ENCODE measurements around the gene HIGD1C. TPM values are rescaled to one million over a fixed set of nuclear protein-coding genes. Genes with fewer than 3 reads are reported as not detected.

Gene HIGD1C
- total and polyA plus RNA-seq, 2 of the 8 experiments (the other 6 are each of a cell fraction or from before 2014, with no cell fraction given) = not detected

Small RNAs within 50 kb of the gene (small RNA-seq; reads per million reads assigned to genes)
- gene AC008121.1 (ENCODE audit: insufficient read depth) = not detected
- gene RF00019 (ENCODE audit: insufficient read depth) = not detected
- not detected for gene RNU6-87P (ENCODE audit: insufficient read depth)

Other genes with a start within 250 kb of the HIGD1C start
- gene ATF1, start 188.4 kb upstream of the HIGD1C start, total RNA-seq (2021; fragmentation: NEBNext Ultra II Directional; extraction: Animal tissue kit (Norgen Biotek cat#: 25700)) = 41.6 and 41.8 TPM in 2 replicates
- gene ATF1, start 188.4 kb upstream of the HIGD1C start, polyA plus RNA-seq (2011; rRNA removed) = 16.7 and 23.2 TPM in 2 replicates
- not detected in 2 replicates for gene TMPRSS12, start 109.6 kb upstream of the HIGD1C start, total RNA-seq (2021; fragmentation: NEBNext Ultra II Directional; extraction: Animal tissue kit (Norgen Biotek cat#: 25700))
- not detected in 2 replicates for gene TMPRSS12, start 109.6 kb upstream of the HIGD1C start, polyA plus RNA-seq (2011; rRNA removed)
- 59.3 and 61.5 TPM in 2 replicates for gene SLC11A2, start 73.8 kb downstream of the HIGD1C start, total RNA-seq (2021; fragmentation: NEBNext Ultra II Directional; extraction: Animal tissue kit (Norgen Biotek cat#: 25700))
- gene SLC11A2, start 73.8 kb downstream of the HIGD1C start, polyA plus RNA-seq (2011; rRNA removed) = 42.8 and 55.0 TPM in 2 replicates
- 31.9 and 39.4 TPM in 2 replicates for gene LETMD1, start 95.8 kb downstream of the HIGD1C start, total RNA-seq (2021; fragmentation: NEBNext Ultra II Directional; extraction: Animal tissue kit (Norgen Biotek cat#: 25700))
- 52.0 and 65.3 TPM in 2 replicates for gene LETMD1, start 95.8 kb downstream of the HIGD1C start, polyA plus RNA-seq (2011; rRNA removed)
- gene CSRNP2, start 131.1 kb downstream of the HIGD1C start, total RNA-seq (2021; fragmentation: NEBNext Ultra II Directional; extraction: Animal tissue kit (Norgen Biotek cat#: 25700)) = 31.9 and 34.0 TPM in 2 replicates
- 11.3 and 13.7 TPM in 2 replicates for gene CSRNP2, start 131.1 kb downstream of the HIGD1C start, polyA plus RNA-seq (2011; rRNA removed)
- gene TFCP2, start 220.6 kb downstream of the HIGD1C start, total RNA-seq (2021; fragmentation: NEBNext Ultra II Directional; extraction: Animal tissue kit (Norgen Biotek cat#: 25700)) = 44.5 and 49.2 TPM in 2 replicates
- gene TFCP2, start 220.6 kb downstream of the HIGD1C start, polyA plus RNA-seq (2011; rRNA removed) = 14.4 and 19.8 TPM in 2 replicates

Measured in H1 (cell line).